DOHH2 (cell line): ENCODE results near the gene MBOAT7.
"Not testable (repeated sequence)": the region's sequence is repeated elsewhere in the genome, so short reads cannot be mapped to it uniquely, and the experiment has no call there.

Source experiments
- H3F3A ChIP-seq: fragments of 200-600 bp; sonication (generic), shearing (Covaris generic); 2 replicates; pipeline ENCODE4 v1.6.0; 2016; ENCODE audit warnings: antibody characterized with exemption, mild to moderate bottlenecking; ENCODE audit not compliant: control insufficient read depth, insufficient read depth
- H3K27ac ChIP-seq: fragments of 200-600 bp; sonication (generic); 2 replicates; pipeline ENCODE4 v1.5.1; 2014; ENCODE audit warnings: low read depth, mild to moderate bottlenecking, low read length, moderate library complexity
- H3K27me3 ChIP-seq: fragments of 200-600 bp; sonication (generic); 2 replicates; pipeline ENCODE4 v1.6.1; 2014; ENCODE audit warnings: mild to moderate bottlenecking, low read length, mixed read lengths; ENCODE audit not compliant: control insufficient read depth
- H3K36me3 ChIP-seq: fragments of 200-600 bp; sonication (generic); 2 replicates; pipeline ENCODE4 v1.6.1; 2014; ENCODE audit warnings: mild to moderate bottlenecking, low read length, moderate library complexity, mixed read lengths; ENCODE audit not compliant: control insufficient read depth
- H3K4me1 ChIP-seq: fragments of 200-600 bp; sonication (generic); 2 replicates; pipeline ENCODE4 v1.6.1; 2014; ENCODE audit warnings: mild to moderate bottlenecking, low read length, mixed read lengths; ENCODE audit not compliant: control insufficient read depth
- H3K4me2 ChIP-seq: fragments of 200-600 bp; sonication (generic); 2 replicates; pipeline ENCODE4 v1.6.0; 2014; ENCODE audit warnings: mild to moderate bottlenecking, low read length, moderate library complexity
- H3K4me3 ChIP-seq: fragments of 200-600 bp; sonication (generic); 2 replicates; pipeline ENCODE4 v1.5.1; 2014; ENCODE audit warnings: mild to moderate bottlenecking, low read length, mixed read lengths
- H3K79me2 ChIP-seq: fragments of 200-600 bp; sonication (generic); 2 replicates; pipeline ENCODE4 v1.6.1; 2014; ENCODE audit warnings: mild to moderate bottlenecking, low read length, mixed read lengths; ENCODE audit not compliant: control insufficient read depth
- H3K9me2 ChIP-seq: fragments of 200-600 bp; sonication (generic); replicated peaks from 2 replicates; pipeline ENCODE4 v1.6.1; 2014; ENCODE audit warnings: mild to moderate bottlenecking, low read length, mixed read lengths; ENCODE audit not compliant: control insufficient read depth
- H3K9me3 ChIP-seq: fragments of 200-600 bp; sonication (generic); 2 replicates; pipeline ENCODE4 v1.6.1; 2014; ENCODE audit warnings: antibody characterized with exemption, low read length, mixed read lengths; ENCODE audit not compliant: control insufficient read depth, insufficient read depth
- H4K20me1 ChIP-seq: fragments of 200-600 bp; sonication (generic); 2 replicates; pipeline ENCODE4 v1.6.0; 2014; ENCODE audit warnings: low read depth, mild to moderate bottlenecking, antibody characterized with exemption, low read length, moderate library complexity; ENCODE audit not compliant: control insufficient read depth, insufficient read depth
- EZH2phosphoT487 ChIP-seq: fragments of 200-600 bp; sonication (generic); IDR thresholded peaks from 2 replicates; pipeline ENCODE4 v1.6.1; 2017; ENCODE audit warnings: borderline replicate concordance, mild to moderate bottlenecking, antibody characterized with exemption, low read length, moderate library complexity, mixed read lengths
- TF ChIP-seq, protein P1 (sequence below): fragments of 200-600 bp; sonication (generic); IDR thresholded peaks from one replicate; pipeline ENCODE4 v1.5.1; 2014; ENCODE audit warnings: antibody characterized with exemption, mild to moderate bottlenecking, low read depth, low read length; ENCODE audit not compliant: poor library complexity, severe bottlenecking

Gene MBOAT7

DNA sequence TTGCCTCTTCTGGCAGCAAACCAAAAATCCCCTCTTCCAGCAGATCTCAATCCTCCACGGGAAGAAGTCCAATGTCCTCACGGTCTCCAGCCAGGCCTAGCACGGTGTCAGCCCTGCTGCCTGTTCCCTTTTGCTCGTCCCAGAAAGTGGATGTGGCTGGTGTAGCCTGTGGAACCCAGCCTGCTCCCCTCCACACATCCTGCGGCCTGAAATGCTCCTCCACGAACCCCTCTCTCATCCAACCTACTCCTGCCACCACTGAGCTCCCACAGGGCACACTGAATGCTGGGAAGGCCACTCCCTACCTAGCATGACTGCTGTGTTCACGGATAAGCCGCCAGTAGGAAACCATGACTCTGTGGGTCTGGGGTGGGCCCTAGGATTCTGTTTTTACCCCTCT is 3.0 kb downstream of the MBOAT7 start:
- peaks cover 8% of the 10 kb centered on the region for H3K4me1 ChIP-seq
- no peak overlapping the region for H3K27ac ChIP-seq
- peaks cover 6% of the 10 kb centered on the region; the same call in 1 of the 2 replicates for H3K36me3 ChIP-seq
- peaks cover 6% of the 10 kb centered on the region; the same call in 1 of the 2 replicates for H3F3A ChIP-seq
- peaks cover 17% of the 10 kb centered on the region for H3K79me2 ChIP-seq
- no peak for TF ChIP-seq EZH2phosphoT487
- TF ChIP-seq, protein P1, sequence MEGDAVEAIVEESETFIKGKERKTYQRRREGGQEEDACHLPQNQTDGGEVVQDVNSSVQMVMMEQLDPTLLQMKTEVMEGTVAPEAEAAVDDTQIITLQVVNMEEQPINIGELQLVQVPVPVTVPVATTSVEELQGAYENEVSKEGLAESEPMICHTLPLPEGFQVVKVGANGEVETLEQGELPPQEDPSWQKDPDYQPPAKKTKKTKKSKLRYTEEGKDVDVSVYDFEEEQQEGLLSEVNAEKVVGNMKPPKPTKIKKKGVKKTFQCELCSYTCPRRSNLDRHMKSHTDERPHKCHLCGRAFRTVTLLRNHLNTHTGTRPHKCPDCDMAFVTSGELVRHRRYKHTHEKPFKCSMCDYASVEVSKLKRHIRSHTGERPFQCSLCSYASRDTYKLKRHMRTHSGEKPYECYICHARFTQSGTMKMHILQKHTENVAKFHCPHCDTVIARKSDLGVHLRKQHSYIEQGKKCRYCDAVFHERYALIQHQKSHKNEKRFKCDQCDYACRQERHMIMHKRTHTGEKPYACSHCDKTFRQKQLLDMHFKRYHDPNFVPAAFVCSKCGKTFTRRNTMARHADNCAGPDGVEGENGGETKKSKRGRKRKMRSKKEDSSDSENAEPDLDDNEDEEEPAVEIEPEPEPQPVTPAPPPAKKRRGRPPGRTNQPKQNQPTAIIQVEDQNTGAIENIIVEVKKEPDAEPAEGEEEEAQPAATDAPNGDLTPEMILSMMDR: no peak
- no peaks in the 10 kb centered on the region for H3K27me3 ChIP-seq
- H3K4me2 ChIP-seq: no peak overlapping the region
- peaks cover 4% of the 10 kb centered on the region; the same call in 1 of the 2 replicates for H4K20me1 ChIP-seq
- no peaks in the 10 kb centered on the region for H3K9me2 ChIP-seq
- H3K4me3 ChIP-seq: no peak overlapping the region
- no peaks in the 10 kb centered on the region for H3K9me3 ChIP-seq

DNA sequence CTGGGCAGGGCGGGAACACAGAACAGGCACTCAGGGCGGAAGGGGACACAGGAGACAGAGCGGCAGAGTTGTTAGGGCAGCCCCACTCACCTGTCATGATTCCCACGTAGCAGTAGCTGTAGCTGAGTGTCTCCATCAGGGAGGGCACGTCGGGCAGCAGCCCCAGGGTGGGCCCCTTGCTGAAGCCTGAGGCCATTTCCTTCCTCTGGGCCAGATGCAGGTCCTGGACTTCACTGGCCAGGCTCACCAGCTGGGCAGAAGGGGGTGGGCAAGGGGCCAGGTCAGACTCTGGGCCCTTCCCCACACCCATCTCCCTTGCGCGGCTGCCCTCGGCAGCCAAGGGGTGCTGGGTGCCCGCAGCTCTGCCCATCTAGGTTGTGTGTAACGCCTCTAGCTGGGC is 5.9 kb downstream of the MBOAT7 start:
- H3K79me2 ChIP-seq: peaks cover 10% of the 10 kb centered on the region
- H4K20me1 ChIP-seq: peaks cover 10% of the 10 kb centered on the region; the same call in 1 of the 2 replicates
- peaks cover 6% of the 10 kb centered on the region; the same call in 1 of the 2 replicates for H3F3A ChIP-seq
- H3K27ac ChIP-seq: no peak overlapping the region
- H3K36me3 ChIP-seq: peaks cover 11% of the 10 kb centered on the region; the same call in 1 of the 2 replicates
- no peak overlapping the region for H3K4me3 ChIP-seq
- no peaks in the 10 kb centered on the region for H3K27me3 ChIP-seq
- H3K4me2 ChIP-seq: no peak overlapping the region
- TF ChIP-seq, protein P1: no peak
- TF ChIP-seq EZH2phosphoT487: no peak
- no peaks in the 10 kb centered on the region for H3K9me2 ChIP-seq
- peaks cover 20% of the 10 kb centered on the region for H3K4me1 ChIP-seq
- no peaks in the 10 kb centered on the region for H3K9me3 ChIP-seq

DNA sequence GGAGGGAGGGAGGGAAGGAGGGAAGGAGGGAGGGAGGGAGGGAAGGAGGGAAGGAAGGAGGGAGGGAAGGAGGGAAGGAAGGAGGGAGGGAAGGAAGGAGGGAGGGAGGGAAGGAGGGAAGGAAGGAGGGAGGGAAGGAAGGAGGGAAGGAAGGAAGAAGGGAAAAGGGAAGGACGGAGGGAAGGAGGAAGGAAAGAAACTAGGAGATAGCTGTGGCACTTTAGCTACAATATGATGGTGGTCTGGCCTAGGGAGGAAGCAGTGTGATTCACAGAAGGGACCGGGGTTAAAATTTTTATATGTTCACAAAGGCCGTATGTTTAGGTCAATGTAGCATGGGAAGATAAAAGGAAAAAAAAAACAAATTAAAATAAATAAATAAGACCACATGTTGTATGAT is 7.5 kb downstream of the MBOAT7 start:
- H3K27me3 ChIP-seq, H3K9me2 ChIP-seq, H3K4me2 ChIP-seq, H4K20me1 ChIP-seq, H3K9me3 ChIP-seq, H3F3A ChIP-seq, H3K4me3 ChIP-seq, H3K27ac ChIP-seq, H3K79me2 ChIP-seq: not testable (repeated sequence)
- Histone ChIP-seq H3K36me3 (peaks cover 13% of the 10 kb centered on the region; the same call in 1 of the 2 replicates), H3K4me1 (peaks cover 13% of the 10 kb centered on the region)

GRCh38 chr19:54180691-54181091 is 8.7 kb downstream of the MBOAT7 start:
- H3K9me2 ChIP-seq: no peaks in the 10 kb centered on the region
- no peaks in the 10 kb centered on the region for H3K27me3 ChIP-seq
- H3F3A ChIP-seq: peaks cover 6% of the 10 kb centered on the region; the same call in 1 of the 2 replicates
- H3K9me3 ChIP-seq: no peaks in the 10 kb centered on the region
- no peak overlapping the region for H3K4me2 ChIP-seq
- no peak overlapping the region for H3K27ac ChIP-seq
- H4K20me1 ChIP-seq: 0 out of 2 replicates have a peak, but pooled peaks cover 8% of the 10 kb centered on the region
- H3K36me3 ChIP-seq: peaks cover 11% of the 10 kb centered on the region; the same call in 1 of the 2 replicates
- no peaks in the 10 kb centered on the region for H3K79me2 ChIP-seq
- no peak overlapping the region for H3K4me3 ChIP-seq
- TF ChIP-seq, protein P1: no peak
- TF ChIP-seq EZH2phosphoT487: no peak
- H3K4me1 ChIP-seq: peaks cover 13% of the 10 kb centered on the region
